HG02885 (cell line): ENCODE results near the gene ACAD11.
A peak's percentile ranks its signal among the peaks of the same experiment; 100 is the strongest.

Source experiments
- ATAC-seq: cut with Tn5 transposase; IDR thresholded peaks from one replicate; pipeline ENCODE4 v1.9.1; 2021; ENCODE audit warnings: mild to moderate bottlenecking; ENCODE audit not compliant: unreplicated experiment, poor library complexity

Gene ACAD11

DNA sequence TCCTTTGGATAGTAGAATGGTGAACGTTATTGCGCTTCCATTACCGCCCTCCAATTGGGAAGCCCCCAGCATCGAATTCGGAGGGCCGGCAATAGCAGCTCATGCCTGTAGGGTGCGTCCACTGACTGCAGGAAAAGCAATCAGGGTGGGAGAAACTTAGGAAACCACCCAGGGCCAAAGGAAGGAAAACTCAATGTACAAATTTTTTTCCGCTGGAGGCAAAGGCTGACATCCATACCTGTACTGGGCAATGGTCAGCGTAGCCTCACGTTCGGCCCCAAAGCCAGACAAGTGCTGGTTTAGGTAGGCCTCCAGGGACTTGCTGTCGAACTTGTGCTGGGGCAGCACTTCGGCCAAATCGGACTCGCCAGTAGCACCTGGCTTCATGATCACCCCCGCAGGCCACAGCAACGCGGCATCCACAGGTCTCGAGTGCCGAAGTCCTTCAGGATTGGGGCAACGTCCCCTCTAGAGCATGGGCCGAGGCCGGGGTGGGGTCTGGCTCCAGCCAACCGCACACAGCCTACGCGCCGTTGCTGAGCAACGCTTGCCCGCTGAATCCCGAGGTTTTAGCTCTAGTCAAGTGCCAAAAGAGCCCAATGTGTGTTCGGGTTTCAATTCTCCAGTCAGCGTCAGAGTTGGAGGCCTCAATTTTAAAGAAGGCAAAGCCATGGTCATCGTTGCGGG, at the start of gene ACAD11:
ACAD11 (minus strand) TSS at position 445 of the 687 bp plus-strand sequence; CDS start at position 387, 58 bp downstream.
- ATAC-seq = peak; percentile 65

GRCh38 chr3:132703733-132704132, 44.1 kb upstream of the ACAD11 start:
- no peak for ATAC-seq

GRCh38 chr3:132695422-132695821, 35.8 kb upstream of the ACAD11 start:
- no peak for ATAC-seq

- ATAC-seq = no peak
Observed at GRCh38 chr3:132694991-132695390, 35.4 kb upstream of the ACAD11 start.

DNA sequence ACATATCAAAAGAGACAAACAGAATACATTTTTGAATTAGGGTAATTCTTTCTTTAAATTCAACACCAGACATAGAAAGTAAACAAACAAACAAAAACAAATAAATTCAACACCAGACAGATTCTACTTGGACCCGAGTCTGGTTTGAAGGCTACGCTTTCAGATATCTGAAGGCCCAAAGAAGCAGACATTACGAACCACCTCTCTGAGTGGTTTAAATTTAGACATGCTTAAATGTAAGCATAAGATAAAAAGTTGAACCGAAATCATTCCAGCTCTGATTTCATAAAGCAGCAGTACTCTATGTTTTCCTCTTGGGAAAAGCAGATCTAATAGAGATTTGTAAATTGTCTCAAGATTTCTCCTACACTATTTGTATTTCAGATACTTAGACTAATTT, 30.4 kb upstream of the ACAD11 start:
- no peak for ATAC-seq

GRCh38 chr3:132682201-132682600, 22.6 kb upstream of the ACAD11 start:
- ATAC-seq = no peak

GRCh38 chr3:132681421-132681820, 21.8 kb upstream of the ACAD11 start:
- no peak for ATAC-seq

DNA sequence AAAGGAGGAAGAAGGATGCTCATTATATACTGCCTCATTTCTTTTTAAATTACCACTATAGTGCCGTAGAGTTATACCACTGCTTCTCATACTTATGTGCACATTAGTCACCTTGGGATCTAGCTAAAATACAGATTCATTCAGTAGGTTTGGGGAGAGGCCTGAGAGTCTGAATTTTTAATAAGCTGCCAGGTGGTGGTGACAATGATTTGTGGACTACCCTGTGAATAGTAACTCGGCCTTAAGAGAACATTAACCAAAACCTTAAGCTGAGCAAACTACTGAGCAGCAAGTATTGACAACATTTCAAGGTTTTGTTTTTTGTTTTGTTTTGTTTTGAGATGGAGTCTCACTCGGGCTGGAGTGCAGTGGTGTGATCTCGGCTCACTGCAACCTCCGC, 20.3 kb upstream of the ACAD11 start:
- no peak for ATAC-seq

- ATAC-seq = no peak
Observed at GRCh38 chr3:132675408-132675807, 15.8 kb upstream of the ACAD11 start.

DNA sequence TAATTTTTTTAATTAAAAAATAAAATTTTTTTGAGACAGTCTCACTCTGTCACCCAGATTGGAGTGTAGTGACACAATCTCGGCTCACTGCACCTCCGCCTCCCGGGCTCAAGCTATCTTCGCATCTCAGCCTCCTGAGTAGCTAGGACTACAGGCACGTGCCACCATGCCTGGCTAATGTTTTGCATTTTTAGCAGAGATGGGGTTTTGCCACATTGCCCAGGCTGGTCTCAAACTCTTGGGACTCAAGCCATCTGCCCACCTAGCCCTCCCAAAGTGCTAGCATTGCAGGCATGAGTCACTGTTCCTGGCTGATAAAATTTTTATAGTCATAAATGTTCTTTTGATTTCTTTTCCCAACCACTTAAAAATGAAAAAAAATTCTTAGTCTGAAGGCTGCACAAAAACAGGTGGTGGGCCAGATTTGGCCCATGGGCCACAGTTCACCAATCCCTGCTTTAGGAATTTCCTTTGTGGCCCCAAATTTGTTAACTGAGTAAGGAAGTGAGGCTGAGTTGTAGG, 9.7 kb upstream of the ACAD11 start:
- no peak for ATAC-seq

DNA sequence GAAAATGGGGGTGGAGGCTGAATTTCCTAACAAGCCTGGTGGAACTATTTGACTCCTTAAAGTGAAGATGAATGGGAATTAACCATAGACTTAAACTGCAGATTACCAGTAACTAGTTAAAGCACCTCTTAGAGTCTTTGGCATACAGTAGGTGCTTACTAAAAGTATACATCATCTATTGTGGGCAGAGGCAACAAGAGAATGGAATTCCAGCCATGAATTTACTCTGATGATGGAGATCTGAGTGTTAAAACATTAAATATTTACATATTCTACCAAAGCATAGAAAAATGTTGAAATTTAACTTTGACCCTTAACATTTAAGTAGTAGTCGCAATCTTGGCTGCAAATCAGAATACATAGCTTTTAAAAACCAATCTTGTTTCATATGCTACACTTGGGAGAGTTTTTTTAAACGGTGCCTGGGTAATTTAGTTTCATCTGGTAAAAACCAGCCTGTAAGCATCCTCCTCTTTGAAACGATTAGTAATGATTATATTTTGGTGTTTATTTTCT, 5.7 kb upstream of the ACAD11 start:
- no peak for ATAC-seq

GRCh38 chr3:132662212-132662611, 2.6 kb upstream of the ACAD11 start:
- ATAC-seq = no peak

- ATAC-seq = no peak
Observed at GRCh38 chr3:132661101-132661500, 1.5 kb upstream of the ACAD11 start.

GRCh38 chr3:132660811-132661070, 1.1 kb upstream of the ACAD11 start:
- ATAC-seq = peak; percentile 13

GRCh38 chr3:132660052-132660810, 622 bp upstream of the ACAD11 start, which contains the start of gene UBA5:
Gene UBA5, plus strand, starts transcription at chr3:132660329. Its CDS starts 209 bp downstream, at chr3:132660538.
- peak; percentile 77 for ATAC-seq

GRCh38 chr3:132659000-132659364, 627 bp downstream of the ACAD11 start:
- no peak for ATAC-seq

DNA sequence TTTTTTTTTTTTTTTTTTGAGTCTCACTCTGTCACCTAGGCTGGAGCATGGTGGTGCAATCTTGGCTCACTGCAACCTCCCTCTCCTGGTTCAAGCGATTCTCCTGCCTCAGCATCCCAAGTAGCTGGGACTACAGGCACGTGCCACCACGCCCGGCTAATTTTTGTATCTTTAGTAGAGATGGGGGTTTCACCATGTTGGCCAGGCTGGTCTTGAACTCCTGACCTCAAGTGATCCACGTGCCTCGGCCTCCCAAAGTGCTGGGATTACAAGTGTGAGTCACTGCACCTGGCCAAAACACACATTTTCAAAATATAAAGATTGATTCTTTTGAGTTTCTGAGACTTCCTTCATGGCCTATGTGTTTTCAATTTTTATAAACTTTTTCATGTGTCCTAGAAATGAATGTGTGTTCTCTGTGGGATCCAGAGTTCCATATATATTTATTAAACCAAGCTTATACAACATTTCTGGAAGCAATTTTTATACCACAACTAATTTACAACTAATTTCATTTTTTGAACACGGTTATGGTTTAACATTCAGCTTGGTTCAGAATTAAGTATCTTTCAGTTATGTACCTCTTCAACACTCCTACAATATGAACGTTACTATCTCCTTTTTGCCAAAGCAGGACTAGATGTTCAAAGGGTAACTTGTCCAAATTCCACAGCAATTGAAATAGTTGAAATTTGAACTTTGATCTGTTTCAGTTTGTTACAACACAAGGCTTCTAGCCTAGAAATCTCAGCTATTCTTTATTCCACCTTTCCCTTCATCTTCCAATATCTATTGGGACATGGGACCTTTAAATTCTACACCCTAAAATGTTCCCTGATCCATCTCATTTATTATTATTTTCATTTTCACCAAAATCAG, 1.5 kb downstream of the ACAD11 start:
- ATAC-seq = no peak

- no peak for ATAC-seq
Observed at GRCh38 chr3:132655471-132655870, 4.1 kb downstream of the ACAD11 start.

DNA sequence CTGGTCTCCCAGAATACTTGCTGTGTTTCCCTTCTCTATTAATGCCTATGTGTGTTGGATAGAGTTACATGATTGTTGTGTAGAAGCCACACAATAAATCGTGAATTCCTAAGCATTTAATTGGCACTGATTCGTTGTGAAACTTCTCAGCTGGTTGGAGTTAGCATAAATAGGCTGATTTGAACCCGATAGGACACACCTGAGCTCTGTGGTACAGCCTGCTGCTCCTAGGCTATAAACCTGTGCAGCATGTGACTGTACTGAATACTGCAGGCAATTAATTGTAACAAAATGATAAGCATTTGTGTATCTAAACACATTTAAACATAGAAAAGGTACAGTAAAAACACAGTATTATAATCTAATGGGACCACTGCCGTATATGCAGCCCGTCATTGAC, 4.9 kb downstream of the ACAD11 start:
- ATAC-seq = no peak

DNA sequence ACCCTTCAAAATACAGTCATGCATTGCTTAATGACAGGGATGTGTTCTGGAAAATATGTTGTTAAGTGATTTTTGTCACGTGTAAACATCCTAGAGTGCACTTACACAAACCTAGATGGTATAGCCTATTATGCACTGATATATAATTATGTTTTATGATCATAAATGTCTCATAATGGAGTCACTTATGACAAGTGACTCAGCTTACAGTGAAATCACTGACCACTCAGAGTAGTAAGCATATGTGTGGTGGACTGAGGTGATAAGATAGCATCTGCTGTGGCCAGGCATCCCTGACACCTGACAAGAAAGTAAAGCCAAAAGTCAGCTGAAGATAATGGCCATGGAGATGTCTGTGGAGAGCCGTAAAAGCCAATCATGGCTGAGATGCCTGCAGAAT, 5.4 kb downstream of the ACAD11 start:
- no peak for ATAC-seq
